GM12878 (cell line): ENCODE measurements around the gene CLDN6. TPM values are rescaled to one million over a fixed set of nuclear protein-coding genes. Genes with fewer than 3 reads are reported as not detected.

Experiments
- BACH1 ChIP-seq: fragments of 450-650 bp; IDR thresholded peaks from 2 replicates; pipeline ENCODE4 v1.6.1; 2017; ENCODE audit warnings: mild to moderate bottlenecking, borderline replicate concordance
- CBX5 ChIP-seq: sonication (generic); IDR thresholded peaks from 2 replicates; pipeline ENCODE4 v1.6.1; 2016; ENCODE audit warnings: low read depth, moderate library complexity, mild to moderate bottlenecking, inconsistent platforms
- CHD4 ChIP-seq: fragments of 200-600 bp; sonication (generic); IDR thresholded peaks from 2 replicates; pipeline ENCODE4 v1.6.1; 2016; ENCODE audit warnings: mild to moderate bottlenecking
- CREM ChIP-seq: IDR thresholded peaks from 2 replicates; pipeline ENCODE4 v1.6.1; 2014; ENCODE audit warnings: antibody characterized with exemption, low read depth
- DPF2 ChIP-seq: fragments of 450-650 bp; IDR thresholded peaks from 2 replicates; pipeline ENCODE4 v1.6.1; 2017; ENCODE audit warnings: mild to moderate bottlenecking
- E4F1 ChIP-seq: fragments of 450-650 bp; IDR thresholded peaks from 2 replicates; pipeline ENCODE4 v1.6.1; 2018; ENCODE audit warnings: borderline replicate concordance, mild to moderate bottlenecking; ENCODE audit not compliant: partially characterized antibody
- EGR1 ChIP-seq, 2 experiments: IDR thresholded peaks; 1 replicate in 1 of 2; 2 replicates in 1 of 2; pipeline ENCODE4 v1.6.1; 2011 to 2012; ENCODE audit warnings: low read depth in 2 of 2, low read length in 2 of 2, borderline replicate concordance in 1 of 2, mild to moderate bottlenecking in 1 of 2, moderate library complexity in 1 of 2
- IKZF2 ChIP-seq, 2 experiments: fragments of 450-650 bp; IDR thresholded peaks; 2 replicates each; pipeline ENCODE4 v1.6.1; 2017; ENCODE audit warnings: mild to moderate bottlenecking in 2 of 2, moderate library complexity in 2 of 2
- JUNB ChIP-seq: IDR thresholded peaks from 2 replicates; pipeline ENCODE4 v1.6.1; 2016; ENCODE audit warnings: antibody characterized with exemption, mild to moderate bottlenecking
- LARP7 ChIP-seq: fragments of 450-650 bp; IDR thresholded peaks from 2 replicates; pipeline ENCODE4 v1.6.1; 2017; ENCODE audit warnings: mild to moderate bottlenecking
- NR2C1 ChIP-seq: fragments of 450-650 bp; IDR thresholded peaks from 2 replicates; pipeline ENCODE4 v1.6.1; 2017; ENCODE audit warnings: antibody characterized with exemption, mild to moderate bottlenecking, moderate library complexity
- PAX5 ChIP-seq: IDR thresholded peaks from 2 replicates; pipeline ENCODE4 v1.6.1; 2011; ENCODE audit warnings: low read depth, low read length, borderline replicate concordance
- POU2F2 ChIP-seq: IDR thresholded peaks from 3 replicates; pipeline ENCODE4 v1.6.1; 2011; ENCODE audit warnings: low read depth, mild to moderate bottlenecking, low read length, borderline replicate concordance
- PRDM15 ChIP-seq: fragments of 450-650 bp; formaldehyde crosslinking; IDR thresholded peaks from 2 replicates; pipeline ENCODE4 v1.4.0; 2020; ENCODE audit warnings: mild to moderate bottlenecking, moderate library complexity
- RAD21 ChIP-seq: IDR thresholded peaks from 2 replicates; pipeline ENCODE4 v1.6.1; 2011; ENCODE audit warnings: mild to moderate bottlenecking, low read depth, low read length, moderate library complexity; ENCODE audit not compliant: insufficient read depth
- RCOR1 ChIP-seq: conservative IDR thresholded peaks from 2 replicates; pipeline ENCODE4 v1.6.1; 2012; ENCODE audit warnings: low read depth, low read length, improper control_type of control experiment
- SIN3A ChIP-seq: IDR thresholded peaks from 2 replicates; pipeline ENCODE4 v1.6.1; 2012; ENCODE audit warnings: low read depth, low read length, improper control_type of control experiment
- SMARCA5 ChIP-seq: fragments of 450-650 bp; IDR thresholded peaks from 2 replicates; pipeline ENCODE4 v1.6.1; 2017; ENCODE audit warnings: mild to moderate bottlenecking
- TARDBP ChIP-seq: IDR thresholded peaks from 2 replicates; pipeline ENCODE4 v1.6.1; 2016; ENCODE audit warnings: borderline replicate concordance
- TCF3 ChIP-seq: IDR thresholded peaks from 2 replicates; pipeline ENCODE4 v1.6.1; 2012; ENCODE audit warnings: low read depth, mild to moderate bottlenecking, low read length, borderline replicate concordance; ENCODE audit not compliant: insufficient read depth
- TCF7 ChIP-seq: IDR thresholded peaks from 2 replicates; pipeline ENCODE4 v1.6.1; 2014; ENCODE audit warnings: antibody characterized with exemption, borderline replicate concordance
- WRNIP1 ChIP-seq: IDR thresholded peaks from 2 replicates; pipeline ENCODE4 v1.6.1; 2011; ENCODE audit warnings: low read depth, low read length, improper control_type of control experiment, borderline replicate concordance
- YY1 ChIP-seq: IDR thresholded peaks from 2 replicates; pipeline ENCODE4 v1.6.1; 2011; ENCODE audit warnings: low read depth, mild to moderate bottlenecking, low read length
- ZBED1 ChIP-seq: IDR thresholded peaks from 2 replicates; pipeline ENCODE4 v1.6.1; 2016; ENCODE audit warnings: borderline replicate concordance
- ZNF217 ChIP-seq: fragments of 450-650 bp; IDR thresholded peaks from 2 replicates; pipeline ENCODE4 v1.6.1; 2017; ENCODE audit warnings: antibody characterized with exemption, mild to moderate bottlenecking
- ZNF622 ChIP-seq: fragments of 450-650 bp; IDR thresholded peaks from 2 replicates; pipeline ENCODE4 v1.6.1; 2017; ENCODE audit warnings: mild to moderate bottlenecking, inconsistent platforms
- ZSCAN29 ChIP-seq: fragments of 450-650 bp; IDR thresholded peaks from 2 replicates; pipeline ENCODE4 v1.6.1; 2017; ENCODE audit warnings: mild to moderate bottlenecking, moderate library complexity
- polyA plus RNA-seq, 11 experiments: library from polyadenylated mRNA; depleted of rRNA in 4 of 11; unstranded in 6 of 11; stranded (reverse) in 5 of 11; fragments of >200 nt; fragmentation: Nextera tagmentation in 4 of 11; fragmentation: Illumina TruSeq in 1 of 11; extraction: Ambion mirVana in 4 of 11; extraction: Trizol in 1 of 11; gene quantifications; 1 replicate in 1 of 11; 2 replicates in 10 of 11; pipeline versions ENCODE4 v1.2.1 to v1.2.3, GENCODE V29; 2011 to 2016; ENCODE audit warnings: inconsistent platforms in 2 of 11, missing spikeins in 2 of 11, low read depth in 1 of 11
- total RNA-seq, 4 experiments: library from RNA; depleted of rRNA in 3 of 4; stranded (reverse); fragments of >200 nt in 3 of 4; fragmentation: Illumina TruSeq in 1 of 4; extraction: Trizol in 1 of 4; gene quantifications; 2 replicates each; pipeline versions ENCODE4 v1.2.1 to v1.2.3, GENCODE V29; 2013 to 2021

The CLDN6 gene
- total and polyA plus RNA-seq, 10 of the 15 experiments (the other 5 are each of a cell fraction or from before 2014, with no cell fraction given): 0.15 to 0.26 (median 0.23) TPM; not detected in 7

GRCh38 chr16:2969545-2970521, 48.1 kb downstream of the CLDN6 start (continued):
- TF ChIP-seq JUNB (no peak), LARP7 (no peak; the same call in 1 of the 2 replicates), CBX5 (no peak), CHD4 (no peak), RAD21 (0 out of 2 replicates have a peak, but pooled peaks have one; percentile 23), WRNIP1 (no peak), SMARCA5 (peak; percentile 72; the same call in 1 of the 2 replicates), DPF2 (no peak), ZNF622 (no peak), YY1 (0 out of 2 replicates have a peak, but pooled peaks have one; percentile 34), EGR1 (IDR thresholded peaks at IDR 0.05; ENCODE audit: borderline replicate concordance in 1 of 2, low read depth in 2 of 2, low read length in 2 of 2) (peak in 1 of 2 experiments; percentile 96; a peak in 2 of 3 replicates), POU2F2 (0 out of 3 replicates have a peak, but pooled peaks have one; percentile 6), ZBED1 (no peak), E4F1 (no peak), IKZF2 (IDR thresholded peaks at IDR 0.05) (0 out of 4 replicates have a peak, but pooled peaks have one; percentile 31 to 47), CREM (no peak), TCF3 (0 out of 2 replicates have a peak, but pooled peaks have one; percentile 14), TCF7 (no peak), ZNF217 (no peak; the same call in 1 of the 2 replicates), SIN3A (peak; percentile 65; the same call in 1 of the 2 replicates), TARDBP (no peak), BACH1 (peak; percentile 26; the same call in 1 of the 2 replicates), RCOR1 (no peak), PAX5 (no peak), ZSCAN29 (no peak), PRDM15 (no peak), NR2C1 (no peak)
